Activated T-cell treated with anti-CD3 and anti-CD28 coated beads, Interleukin-2, amount 50 U/mL, for 4 hours (primary cell): ENCODE measurements around the gene ZNF554. TPM values are rescaled to one million over a fixed set of nuclear protein-coding genes. Genes with fewer than 3 reads are reported as not detected.
A peak's percentile ranks its signal among the peaks of the same experiment; 100 is the strongest.
"Not testable (repeated sequence)": the region's sequence is repeated elsewhere in the genome, so short reads cannot be mapped to it uniquely, and the experiment has no call there.

Experiments
- ATAC-seq, 2 donors: fragments of 200-7000 bp; cut with Tn5 transposase; one replicate each; pipeline ENCODE4 v1.10.0; 2021
- DNase-seq: peaks from one replicate; pipeline ENCODE4 v3.0.0-alpha.2; 2020
- H3K27me3 Mint-ChIP-seq: one replicate; pipeline ENCODE4 v1.8.0; 2021; ENCODE audit warnings: low read depth, mixed read lengths
- H3K36me3 Mint-ChIP-seq: one replicate; pipeline ENCODE4 v1.8.0; 2022; ENCODE audit warnings: mixed read lengths; ENCODE audit not compliant: insufficient read depth
- H3K4me1 Mint-ChIP-seq: one replicate; pipeline ENCODE4 v1.8.0; 2021; ENCODE audit warnings: low read depth, mixed read lengths
- H3K4me3 Mint-ChIP-seq: one replicate; pipeline ENCODE4 v1.8.0; 2021; ENCODE audit warnings: mild to moderate bottlenecking, moderate library complexity, mixed read lengths
- H3K9me3 Mint-ChIP-seq: one replicate; pipeline ENCODE4 v1.8.0; 2021; ENCODE audit warnings: mixed read lengths
- total RNA-seq, 3 donors: library from RNA; stranded (reverse); gene quantifications; one replicate each; pipeline ENCODE4 v1.2.1, GENCODE V29; 2021

ZNF554 gene
- total RNA-seq, 3 donors from 2014 or later, result 1.0 to 1.2 (median 1.2) TPM

GRCh38 chr19:2809387-2810140, 10.1 kb upstream of the ZNF554 start:
- DNase-seq, result no peak
- H3K4me1 Mint-ChIP-seq, result no peaks in the 10 kb centered on the region
- no peak for ATAC-seq
- H3K4me3 Mint-ChIP-seq, result no peak overlapping the region
- H3K36me3 Mint-ChIP-seq, result peaks cover 12% of the 10 kb centered on the region
- no peaks in the 10 kb centered on the region for H3K9me3 Mint-ChIP-seq
- no peaks in the 10 kb centered on the region for H3K27me3 Mint-ChIP-seq

DNA sequence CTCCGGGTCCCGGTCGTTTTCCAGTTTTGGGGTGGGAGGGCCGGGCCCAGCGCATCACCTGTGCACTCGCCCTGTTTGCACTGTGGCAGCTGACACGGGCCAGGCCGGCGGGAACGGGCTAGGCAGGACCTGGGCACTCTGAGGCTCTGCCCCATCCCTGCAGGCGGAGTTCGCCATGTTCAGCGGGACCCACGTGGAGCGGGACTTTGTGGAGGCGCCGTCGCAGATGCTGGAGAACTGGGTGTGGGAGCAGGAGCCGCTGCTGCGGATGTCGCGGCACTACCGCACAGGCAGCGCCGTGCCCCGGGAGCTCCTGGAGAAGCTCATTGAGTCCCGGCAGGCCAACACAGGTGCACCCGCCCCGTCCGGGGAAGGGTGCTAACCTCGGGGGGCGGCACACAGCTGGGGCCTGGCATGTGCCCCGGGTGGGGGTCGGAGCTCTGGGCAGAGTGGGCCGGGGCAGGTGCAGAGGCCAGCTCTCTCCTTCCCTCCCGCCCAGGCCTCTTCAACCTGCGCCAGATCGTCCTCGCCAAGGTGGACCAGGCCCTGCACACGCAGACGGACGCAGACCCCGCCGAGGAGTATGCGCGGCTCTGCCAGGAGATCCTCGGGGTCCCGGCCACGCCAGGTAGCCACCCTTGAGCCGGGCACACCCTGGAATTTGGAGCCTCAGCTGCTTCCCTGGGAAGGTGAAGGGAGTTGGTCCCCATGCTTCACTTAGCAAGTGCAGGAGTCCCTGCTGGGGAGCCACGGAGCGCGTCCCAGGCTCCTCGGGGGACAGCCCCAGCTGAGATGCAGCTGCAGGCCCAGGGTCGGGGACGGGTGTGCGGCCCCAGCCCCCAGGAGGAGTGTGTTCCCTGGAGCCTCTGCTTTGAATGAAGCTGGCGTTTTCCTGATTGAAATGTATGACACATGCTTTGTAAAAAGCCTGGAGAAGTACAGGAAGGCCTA, 9.3 kb upstream of the ZNF554 start:
- Mint-ChIP-seq H3K27me3 (no peaks in the 10 kb centered on the region), H3K9me3 (no peaks in the 10 kb centered on the region), H3K36me3 (peaks cover 10% of the 10 kb centered on the region), H3K4me1 (no peaks in the 10 kb centered on the region), H3K4me3 (no peak overlapping the region)
- no peak for DNase-seq
- no peak for ATAC-seq

GRCh38 chr19:2811221-2811722, 8.4 kb upstream of the ZNF554 start:
- Mint-ChIP-seq H3K36me3 (peaks cover 8% of the 10 kb centered on the region), H3K27me3 (no peaks in the 10 kb centered on the region), H3K4me1 (no peaks in the 10 kb centered on the region), H3K4me3 (no peak overlapping the region), H3K9me3 (no peaks in the 10 kb centered on the region)
- no peak for ATAC-seq
- no peak for DNase-seq

DNA sequence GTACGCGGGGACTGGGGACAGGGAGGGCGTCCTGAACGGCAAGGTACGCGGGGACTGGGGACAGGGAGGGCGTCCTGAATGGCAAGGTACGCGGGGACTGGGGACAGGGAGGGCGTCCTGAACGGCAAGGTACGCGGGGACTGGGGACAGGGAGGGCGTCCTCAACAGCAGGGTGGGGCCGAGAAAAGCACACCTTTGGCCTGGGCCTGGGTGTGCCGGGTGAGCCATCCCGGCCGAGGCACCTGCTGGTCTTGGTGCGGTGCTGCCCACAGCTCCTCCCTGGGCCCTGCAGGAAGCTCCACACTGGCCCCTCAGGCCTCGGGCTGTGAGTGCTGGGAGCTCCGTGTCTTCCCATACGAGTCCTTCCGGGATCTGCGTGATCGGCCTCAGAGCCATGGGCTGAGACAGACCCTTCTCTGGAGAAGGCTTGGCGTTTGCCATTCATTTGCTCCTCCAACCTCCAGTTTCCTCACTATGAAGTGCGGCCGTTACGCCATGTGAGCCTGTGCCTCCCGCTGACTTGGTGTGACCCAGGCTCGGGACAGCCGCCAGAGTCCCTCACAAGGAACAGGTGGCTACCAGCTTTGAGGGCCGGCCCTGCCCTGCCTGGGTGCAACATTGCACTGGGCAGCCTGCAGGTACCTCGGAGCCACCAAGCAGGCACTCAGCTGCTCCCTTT, 7.8 kb upstream of the ZNF554 start:
- H3K27me3 Mint-ChIP-seq, result no peaks in the 10 kb centered on the region
- peaks cover 8% of the 10 kb centered on the region for H3K36me3 Mint-ChIP-seq
- H3K4me3 Mint-ChIP-seq, result no peak overlapping the region
- DNase-seq (no peak), ATAC-seq (no peak)
- H3K4me1 Mint-ChIP-seq, result no peaks in the 10 kb centered on the region
- no peaks in the 10 kb centered on the region for H3K9me3 Mint-ChIP-seq

- ATAC-seq, result no peak
- Mint-ChIP-seq H3K36me3 (peaks cover 8% of the 10 kb centered on the region), H3K4me3 (no peak overlapping the region), H3K4me1 (peaks cover 4% of the 10 kb centered on the region), H3K27me3 (no peaks in the 10 kb centered on the region), H3K9me3 (no peaks in the 10 kb centered on the region)
- DNase-seq, result no peak
These were observed 7.0 kb upstream of the ZNF554 start for GRCh38 chr19:2812414-2813234.

GRCh38 chr19:2813235-2814160, 6.2 kb upstream of the ZNF554 start:
- no peaks in the 10 kb centered on the region for H3K27me3 Mint-ChIP-seq
- DNase-seq, result no peak
- H3K4me3 Mint-ChIP-seq, result no peak overlapping the region
- H3K4me1 Mint-ChIP-seq, result peaks cover 4% of the 10 kb centered on the region
- peaks cover 8% of the 10 kb centered on the region for H3K36me3 Mint-ChIP-seq
- H3K9me3 Mint-ChIP-seq, result no peaks in the 10 kb centered on the region
- no peak for ATAC-seq

GRCh38 chr19:2814426-2814825, 5.2 kb upstream of the ZNF554 start:
- H3K4me3 Mint-ChIP-seq, result no peak overlapping the region
- no peak for DNase-seq
- H3K4me1 Mint-ChIP-seq, result peaks cover 4% of the 10 kb centered on the region

DNA sequence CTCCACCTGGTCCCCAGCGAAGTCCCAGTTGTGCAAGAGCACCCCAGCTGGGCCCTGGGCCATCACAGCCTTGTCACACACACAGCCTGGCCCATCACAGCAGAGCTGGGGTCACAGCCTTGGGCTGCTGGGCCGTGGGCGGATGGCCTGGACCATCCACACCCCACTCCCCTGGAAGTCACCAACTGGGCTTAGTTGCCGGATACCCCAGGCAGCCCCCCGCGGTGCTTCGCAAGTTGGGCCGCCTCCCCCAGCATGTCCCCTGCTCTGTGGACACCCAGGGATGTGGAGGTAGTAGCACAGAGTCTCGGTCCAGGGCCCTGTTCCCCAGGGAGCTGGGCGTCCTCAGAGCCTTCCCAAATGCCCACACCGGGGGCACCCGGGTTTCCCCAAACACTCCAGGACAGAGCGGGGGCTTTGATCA, 4.5 kb upstream of the ZNF554 start:
- Mint-ChIP-seq H3K9me3 (no peaks in the 10 kb centered on the region), H3K36me3 (peaks cover 2% of the 10 kb centered on the region), H3K4me1 (peaks cover 5% of the 10 kb centered on the region), H3K4me3 (no peak overlapping the region), H3K27me3 (no peaks in the 10 kb centered on the region)
- ATAC-seq (no peak), DNase-seq (no peak)

More at GRCh38 chr19:2814426-2814825, 5.2 kb upstream of the ZNF554 start:
- no peak for ATAC-seq
- Mint-ChIP-seq H3K36me3 (peaks cover 2% of the 10 kb centered on the region), H3K27me3 (no peaks in the 10 kb centered on the region), H3K9me3 (no peaks in the 10 kb centered on the region)

GRCh38 chr19:2815923-2816322, 3.7 kb upstream of the ZNF554 start:
- no peaks in the 10 kb centered on the region for H3K27me3 Mint-ChIP-seq
- no peak overlapping the region for H3K4me3 Mint-ChIP-seq
- ATAC-seq (no peak), DNase-seq (no peak)
- H3K9me3 Mint-ChIP-seq, result no peaks in the 10 kb centered on the region
- H3K4me1 Mint-ChIP-seq, result peaks cover 6% of the 10 kb centered on the region
- peaks cover 2% of the 10 kb centered on the region for H3K36me3 Mint-ChIP-seq

- peaks cover 2% of the 10 kb centered on the region for H3K36me3 Mint-ChIP-seq
- no peaks in the 10 kb centered on the region for H3K27me3 Mint-ChIP-seq
- no peak for ATAC-seq
- H3K4me3 Mint-ChIP-seq, result no peak overlapping the region
- no peak for DNase-seq
- peaks cover 6% of the 10 kb centered on the region for H3K4me1 Mint-ChIP-seq
- no peaks in the 10 kb centered on the region for H3K9me3 Mint-ChIP-seq
These were observed 3.0 kb upstream of the ZNF554 start for GRCh38 chr19:2816641-2817040.

- DNase-seq, H3K4me1 Mint-ChIP-seq, ATAC-seq, H3K36me3 Mint-ChIP-seq, H3K27me3 Mint-ChIP-seq, H3K4me3 Mint-ChIP-seq, H3K9me3 Mint-ChIP-seq: not testable (repeated sequence)
These were observed 2.3 kb upstream of the ZNF554 start for GRCh38 chr19:2817237-2817829.

GRCh38 chr19:2820112-2820702, 539 bp downstream of the ZNF554 start:
- H3K27me3 Mint-ChIP-seq, result no peaks in the 10 kb centered on the region
- no peaks in the 10 kb centered on the region for H3K9me3 Mint-ChIP-seq
- ATAC-seq (peak in 1 of 2 donors; percentile 4), DNase-seq (no peak)
- peaks cover 6% of the 10 kb centered on the region for H3K4me1 Mint-ChIP-seq
- peaks cover 3% of the 10 kb centered on the region for H3K36me3 Mint-ChIP-seq
- H3K4me3 Mint-ChIP-seq, result peak overlapping the region; percentile 84
